Choroid plexus epithelial cell (primary cell): ENCODE measurements around the gene TNFRSF11A.

Source experiments
- DNase-seq: peaks from one replicate; pipeline ENCODE4 v3.0.0-alpha.2; 2010; ENCODE audit warnings: low read depth
- H3K4me3 ChIP-seq: 2 replicates; pipeline ENCODE4 v1.5.1; 2011; ENCODE audit warnings: low read depth, mild to moderate bottlenecking, control low read depth, low read length, moderate library complexity
- CTCF ChIP-seq: conservative IDR thresholded peaks from 2 replicates; pipeline ENCODE4 v1.5.1; 2011; ENCODE audit warnings: low read depth, mild to moderate bottlenecking, control low read depth, inconsistent platforms, low read length, moderate library complexity

The TNFRSF11A gene

GRCh38 chr18:62301322-62301721 lies 23.8 kb upstream of the TNFRSF11A start:
- no peak for TF ChIP-seq CTCF
- DNase-seq = no peak
- no peak overlapping the region for H3K4me3 ChIP-seq

GRCh38 chr18:62312851-62313250 lies 12.3 kb upstream of the TNFRSF11A start:
- DNase-seq = no peak
- no peak overlapping the region for H3K4me3 ChIP-seq
- TF ChIP-seq CTCF = no peak

GRCh38 chr18:62318228-62319180 lies 6.6 kb upstream of the TNFRSF11A start:
- no peak for DNase-seq
- no peak for TF ChIP-seq CTCF
- H3K4me3 ChIP-seq = no peak overlapping the region

GRCh38 chr18:62321201-62321600 lies 3.9 kb upstream of the TNFRSF11A start:
- H3K4me3 ChIP-seq = no peak overlapping the region
- no peak for TF ChIP-seq CTCF
- no peak for DNase-seq

- DNase-seq = no peak
- TF ChIP-seq CTCF = no peak
- no peak overlapping the region for H3K4me3 ChIP-seq
These were observed 1.5 kb upstream of the TNFRSF11A start for GRCh38 chr18:62323483-62324180.

GRCh38 chr18:62324181-62324828 lies 805 bp upstream of the TNFRSF11A start:
- no peak for TF ChIP-seq CTCF
- DNase-seq = no peak
- no peak overlapping the region for H3K4me3 ChIP-seq
